ENCODE data around the gene GUCY1B1.

DNA sequence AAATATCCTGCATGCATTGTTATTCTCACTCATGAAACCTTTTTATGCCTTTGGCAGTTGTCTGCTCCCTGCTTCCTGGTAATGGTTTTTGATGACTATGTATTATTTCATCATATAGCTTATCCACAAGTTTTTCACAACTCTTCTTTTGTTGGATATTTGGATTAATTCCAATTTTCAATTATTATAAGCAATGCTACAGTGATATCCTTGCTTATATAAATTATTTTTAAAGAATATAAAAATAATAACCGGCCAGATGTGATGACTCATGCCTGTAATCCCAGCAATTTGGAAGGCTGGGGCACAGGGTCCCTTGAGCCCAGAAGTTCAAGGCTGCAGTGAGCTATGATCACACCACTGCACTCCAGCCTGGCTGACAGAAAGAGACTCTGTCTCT lies 60.2 kb downstream of the GUCY1B1 start:
- TF ChIP-seq, protein P1, sequence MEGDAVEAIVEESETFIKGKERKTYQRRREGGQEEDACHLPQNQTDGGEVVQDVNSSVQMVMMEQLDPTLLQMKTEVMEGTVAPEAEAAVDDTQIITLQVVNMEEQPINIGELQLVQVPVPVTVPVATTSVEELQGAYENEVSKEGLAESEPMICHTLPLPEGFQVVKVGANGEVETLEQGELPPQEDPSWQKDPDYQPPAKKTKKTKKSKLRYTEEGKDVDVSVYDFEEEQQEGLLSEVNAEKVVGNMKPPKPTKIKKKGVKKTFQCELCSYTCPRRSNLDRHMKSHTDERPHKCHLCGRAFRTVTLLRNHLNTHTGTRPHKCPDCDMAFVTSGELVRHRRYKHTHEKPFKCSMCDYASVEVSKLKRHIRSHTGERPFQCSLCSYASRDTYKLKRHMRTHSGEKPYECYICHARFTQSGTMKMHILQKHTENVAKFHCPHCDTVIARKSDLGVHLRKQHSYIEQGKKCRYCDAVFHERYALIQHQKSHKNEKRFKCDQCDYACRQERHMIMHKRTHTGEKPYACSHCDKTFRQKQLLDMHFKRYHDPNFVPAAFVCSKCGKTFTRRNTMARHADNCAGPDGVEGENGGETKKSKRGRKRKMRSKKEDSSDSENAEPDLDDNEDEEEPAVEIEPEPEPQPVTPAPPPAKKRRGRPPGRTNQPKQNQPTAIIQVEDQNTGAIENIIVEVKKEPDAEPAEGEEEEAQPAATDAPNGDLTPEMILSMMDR (IDR thresholded peaks at IDR 0.05; ENCODE audit: poor library complexity), result no peak
- TF ChIP-seq EZH2phosphoT487 (IDR thresholded peaks at IDR 0.05; ENCODE audit: low read depth, severe bottlenecking, unreplicated experiment) (no peak), EZH2 (IDR thresholded peaks at IDR 0.05; ENCODE audit: borderline replicate concordance) (no peak)

All from hepatocyte (in vitro differentiated cells).